22Rv1 (cell line): ENCODE measurements around the gene SYT7.

ENCODE experiments used
- CTCF ChIP-seq: fragments of 450-650 bp; IDR thresholded peaks from 2 replicates; pipeline ENCODE4 v1.5.1; 2017; ENCODE audit warnings: mild to moderate bottlenecking
- ZFX ChIP-seq: fragments of 450-650 bp; IDR thresholded peaks from 2 replicates; pipeline ENCODE4 v1.6.1; 2017; ENCODE audit warnings: antibody characterized with exemption, borderline replicate concordance

GRCh38 chr11:61526956-61527731 lies 53.7 kb downstream of the SYT7 start:
- TF ChIP-seq CTCF (no peak), ZFX (no peak)
